Measurements from ENCODE around the gene ELP1. TPM values are rescaled to one million over a fixed set of nuclear protein-coding genes. Genes with fewer than 3 reads are reported as not detected.
"Not testable (repeated sequence)": the region's sequence is repeated elsewhere in the genome, so short reads cannot be mapped to it uniquely, and the experiment has no call there.

The ELP1 gene
- total RNA-seq, 4 donors from 2014 or later, result 15.2 to 23.3 (median 18.9) TPM

GRCh38 chr9:108854094-108854493, 79.8 kb downstream of the ELP1 start:
- no peaks in the 10 kb centered on the region for H3K9me3 ChIP-seq
- TF ChIP-seq EP300 (IDR thresholded peaks at IDR 0.05) (no peak), POLR2AphosphoS5 (IDR thresholded peaks at IDR 0.05) (no peak), POLR2A (IDR thresholded peaks at IDR 0.05) (no peak), CTCF (IDR thresholded peaks at IDR 0.05) (no peak)
- no peaks in the 10 kb centered on the region for H3K36me3 ChIP-seq
- ATAC-seq, result no peak
- H3K27ac ChIP-seq, result no peak overlapping the region
- 89% methylated on average over 3 of the region's 3 CpGs; no CpG with 5 or more reads in 1 of the 2 donors for WGBS, 2 donors (ENCODE audit: low coverage in 1 of 2)
- no peaks in the 10 kb centered on the region for H3K4me1 ChIP-seq
- no peak overlapping the region for H3K4me3 ChIP-seq
- H3K27me3 ChIP-seq, result no peaks in the 10 kb centered on the region

- Histone ChIP-seq H3K36me3 (no peaks in the 10 kb centered on the region), H3K4me3 (no peak overlapping the region), H3K9me3 (no peaks in the 10 kb centered on the region), H3K4me1 (no peaks in the 10 kb centered on the region), H3K27me3 (no peaks in the 10 kb centered on the region), H3K27ac (no peak overlapping the region)
- no peak for TF ChIP-seq POLR2A (IDR thresholded peaks at IDR 0.05)
- no peak for TF ChIP-seq EP300 (IDR thresholded peaks at IDR 0.05)
- TF ChIP-seq CTCF (IDR thresholded peaks at IDR 0.05), result no peak
- no peak for TF ChIP-seq POLR2AphosphoS5 (IDR thresholded peaks at IDR 0.05)
- 9 to 22% methylated on average over 1 of the region's 1 CpG for WGBS, 2 donors (ENCODE audit: low coverage in 1 of 2)
- no peak for ATAC-seq
These were observed 81.8 kb downstream of the ELP1 start for GRCh38 chr9:108852079-108852478.

- Histone ChIP-seq H3K36me3 (no peaks in the 10 kb centered on the region), H3K9me3 (no peaks in the 10 kb centered on the region), H3K4me3 (no peak overlapping the region), H3K4me1 (no peaks in the 10 kb centered on the region), H3K27me3 (no peaks in the 10 kb centered on the region), H3K27ac (no peak overlapping the region)
- 80 to 88% methylated on average over 1 to 3 of the region's 3 CpGs for WGBS, 2 donors (ENCODE audit: low coverage in 1 of 2)
- no peak for ATAC-seq
- TF ChIP-seq CTCF (IDR thresholded peaks at IDR 0.05) (no peak), POLR2AphosphoS5 (IDR thresholded peaks at IDR 0.05) (no peak), EP300 (IDR thresholded peaks at IDR 0.05) (no peak), POLR2A (IDR thresholded peaks at IDR 0.05) (no peak)
These were observed 82.8 kb downstream of the ELP1 start for GRCh38 chr9:108851138-108851537.

GRCh38 chr9:108850293-108850897, 83.5 kb downstream of the ELP1 start:
- H3K4me3 ChIP-seq, result no peak overlapping the region
- H3K27me3 ChIP-seq, result no peaks in the 10 kb centered on the region
- H3K4me1 ChIP-seq, result peaks cover 0 to 1% (median 0%) of the 10 kb centered on the region in 3 donors
- no peak for ATAC-seq
- 69 to 100% methylated on average over 1 of the region's 3 CpGs for WGBS, 2 donors (ENCODE audit: low coverage in 1 of 2)
- no peaks in the 10 kb centered on the region for H3K9me3 ChIP-seq
- no peaks in the 10 kb centered on the region for H3K36me3 ChIP-seq
- H3K27ac ChIP-seq, result no peak overlapping the region
- TF ChIP-seq POLR2AphosphoS5 (IDR thresholded peaks at IDR 0.05) (no peak), POLR2A (IDR thresholded peaks at IDR 0.05) (no peak), CTCF (IDR thresholded peaks at IDR 0.05) (no peak), EP300 (IDR thresholded peaks at IDR 0.05) (no peak)

- not testable (repeated sequence) for ATAC-seq, H3K27me3 ChIP-seq, H3K36me3 ChIP-seq, H3K9me3 ChIP-seq, H3K27ac ChIP-seq, H3K4me3 ChIP-seq
- WGBS, 2 donors (ENCODE audit: low coverage in 1 of 2), result 88 to 96% methylated on average over 1 to 4 of the region's 8 CpGs
- peaks cover 0 to 16% (median 0%) of the 10 kb centered on the region in 3 donors for H3K4me1 ChIP-seq
These were observed 85.6 kb downstream of the ELP1 start for GRCh38 chr9:108848296-108848695.
